Measurements from ENCODE around the gene SH3BP5L.

Gene SH3BP5L

GRCh38 chr1:248825909-248826760, at the start of gene SH3BP5L:
TSS of gene SH3BP5L (minus strand) at chr1:248825915. CDS start at chr1:248824935, 980 bp downstream.
- peak within 1 kb of the TSS; percentile 86 to 99 (median 93) for H3K27ac ChIP-seq
- peak within 1 kb of the TSS; percentile 67 to 90 (median 75) for H3K4me3 ChIP-seq

GRCh38 chr1:248873993-248874533, 48.3 kb upstream of the SH3BP5L start:
- Histone ChIP-seq H3K27ac (peak overlapping the region in 18 of 21 experiments; percentile 72 to 92 (median 85)), H3K4me3 (peak overlapping the region; percentile 45 to 68 (median 59))

- Histone ChIP-seq H3K4me3 (peak overlapping the region; percentile 45 to 68 (median 59)), H3K27ac (peak overlapping the region in 20 of 21 experiments; percentile 57 to 92 (median 84))
Observed at GRCh38 chr1:248873409-248873992, 47.8 kb upstream of the SH3BP5L start.

GRCh38 chr1:248872752-248873408, 47.2 kb upstream of the SH3BP5L start:
- H3K27ac ChIP-seq = peak overlapping the region in 20 of 21 experiments; percentile 57 to 92 (median 84)
- H3K4me3 ChIP-seq = peak overlapping the region; percentile 45 to 68 (median 59)

- Histone ChIP-seq H3K4me3 (peak overlapping the region in 1 of 7 experiments; percentile 59), H3K27ac (no peak overlapping the region)
Observed at GRCh38 chr1:248871837-248872401, 46.2 kb upstream of the SH3BP5L start.

GRCh38 chr1:248862998-248863881, 37.5 kb upstream of the SH3BP5L start:
- Histone ChIP-seq H3K27ac (peak overlapping the region in 19 of 21 experiments; percentile 24 to 86 (median 73)), H3K4me3 (peak overlapping the region; percentile 39 to 59 (median 51))

GRCh38 chr1:248862695-248862997, 36.9 kb upstream of the SH3BP5L start:
- Histone ChIP-seq H3K27ac (peak overlapping the region in 18 of 21 experiments; percentile 35 to 86 (median 74)), H3K4me3 (peak overlapping the region; percentile 39 to 59 (median 51))

GRCh38 chr1:248861616-248862015, 35.9 kb upstream of the SH3BP5L start:
- H3K4me3 ChIP-seq = no peak overlapping the region
- H3K27ac ChIP-seq = no peak overlapping the region

GRCh38 chr1:248860007-248860406, 34.3 kb upstream of the SH3BP5L start:
- peak overlapping the region in 6 of 21 experiments; percentile 88 to 94 (median 90) for H3K27ac ChIP-seq

GRCh38 chr1:248858891-248859889, 33.5 kb upstream of the SH3BP5L start, which contains the start of gene ZNF692:
TSS of gene ZNF692 (minus strand) at chr1:248859085. CDS start at chr1:248858309, 776 bp downstream.
- Histone ChIP-seq H3K4me3 (peak within 1 kb of the TSS; percentile 38 to 61 (median 48)), H3K27ac (peak within 1 kb of the TSS; percentile 59 to 95 (median 90))

More at GRCh38 chr1:248860007-248860406, 34.3 kb upstream of the SH3BP5L start:
- H3K4me3 ChIP-seq = no peak overlapping the region

- Histone ChIP-seq H3K4me3 (peak overlapping the region; percentile 38 to 61 (median 48)), H3K27ac (peak overlapping the region; percentile 47 to 95 (median 90))
Observed at GRCh38 chr1:248858096-248858890, 32.6 kb upstream of the SH3BP5L start.

- peak overlapping the region; percentile 38 to 61 (median 48) for H3K4me3 ChIP-seq
- H3K27ac ChIP-seq = peak overlapping the region in 20 of 21 experiments; percentile 74 to 95 (median 90)
Observed at GRCh38 chr1:248857749-248858095, 32.0 kb upstream of the SH3BP5L start.

GRCh38 chr1:248857201-248857600, 31.5 kb upstream of the SH3BP5L start:
- H3K27ac ChIP-seq = peak overlapping the region in 9 of 21 experiments; percentile 80 to 94 (median 91)
- peak overlapping the region in 1 of 7 experiments; percentile 53 for H3K4me3 ChIP-seq

GRCh38 chr1:248856176-248856575, 30.5 kb upstream of the SH3BP5L start:
- Histone ChIP-seq H3K27ac (peak overlapping the region in 1 of 21 experiments; percentile 28), H3K4me3 (no peak overlapping the region)

GRCh38 chr1:248855580-248855979, 29.9 kb upstream of the SH3BP5L start:
- Histone ChIP-seq H3K4me3 (no peak overlapping the region), H3K27ac (peak overlapping the region in 1 of 21 experiments; percentile 5)

- Histone ChIP-seq H3K27ac (peak overlapping the region in 2 of 21 experiments; percentile 7 to 34), H3K4me3 (no peak overlapping the region)
Observed at GRCh38 chr1:248853663-248854375, 28.1 kb upstream of the SH3BP5L start.
